Gastroesophageal sphincter (tissue), 4 donors: ENCODE results near the gene PLXNA2. TPM values are rescaled to one million over a fixed set of nuclear protein-coding genes. Genes with fewer than 3 reads are reported as not detected.

Source experiments
- ATAC-seq: fragments of 150-250 bp; one replicate; pipeline ENCODE4 v1.9.1; 2016; ENCODE audit warnings: mild to moderate bottlenecking, moderate library complexity
- H3K27ac ChIP-seq, 4 donors: fragments of 200-600 bp; sonication (generic) in 3 of 4; 1 replicate in 3 of 4; 2 replicates in 1 of 4; pipeline ENCODE4 v1.5.1; 2016 to 2019
- H3K27me3 ChIP-seq: fragments of 200-600 bp; sonication (generic); one replicate; pipeline ENCODE4 v1.5.1; 2019
- H3K36me3 ChIP-seq, 2 donors: fragments of 200-600 bp; sonication (generic); one replicate each; pipeline ENCODE4 v1.5.1; 2019; ENCODE audit warnings: control low read depth in 1 of 2
- H3K4me1 ChIP-seq, 3 donors: fragments of 200-600 bp; sonication (generic); 1 replicate in 2 of 3; 2 replicates in 1 of 3; pipeline ENCODE4 v1.5.1; 2016 to 2019; ENCODE audit warnings: control low read depth in 2 of 3
- H3K4me3 ChIP-seq, 2 donors: fragments of 200-600 bp; sonication (generic); one replicate each; pipeline ENCODE4 v1.5.1; 2019; ENCODE audit warnings: mild to moderate bottlenecking in 1 of 2, moderate library complexity in 1 of 2
- H3K9me3 ChIP-seq, 3 donors: fragments of 200-600 bp; sonication (generic); one replicate each; pipeline ENCODE4 v1.5.1; 2017 to 2019; ENCODE audit warnings: control low read depth in 2 of 3
- CTCF ChIP-seq, 4 experiments: fragments of 200-600 bp in 2 of 4; fragments of 450-650 bp in 2 of 4; sonication (generic) in 1 of 4; IDR thresholded peaks; one replicate each; pipeline ENCODE4 v1.5.1; 2017 to 2019; ENCODE audit warnings: antibody characterized with exemption in 4 of 4, mild to moderate bottlenecking in 2 of 4, moderate library complexity in 2 of 4
- EP300 ChIP-seq: sonication (generic); formaldehyde crosslinking; IDR thresholded peaks from one replicate; pipeline ENCODE4 v1.6.1; 2017; ENCODE audit warnings: antibody characterized with exemption, mild to moderate bottlenecking
- POLR2A ChIP-seq, 2 donors: fragments of 450-650 bp; IDR thresholded peaks; one replicate each; pipeline ENCODE4 v1.6.1; 2017; ENCODE audit warnings: antibody characterized with exemption in 2 of 2, mild to moderate bottlenecking in 2 of 2, moderate library complexity in 1 of 2
- POLR2AphosphoS5 ChIP-seq: sonication (generic); formaldehyde crosslinking; IDR thresholded peaks from one replicate; pipeline ENCODE4 v1.6.1; 2017; ENCODE audit warnings: antibody characterized with exemption
- WGBS, 2 donors: methylation state at CpG; one replicate each; pipeline ENCODE4 v1.1.5; 2018; ENCODE audit warnings: low coverage in 1 of 2; 5-methylcytosine and 5-hydroxymethylcytosine counted together
- total RNA-seq, 4 donors: library from RNA; depleted of rRNA; stranded (reverse); fragments of >200 nt; gene quantifications; one replicate each; pipeline ENCODE4 v1.1.0, GENCODE V29; 2016

PLXNA2 gene
- total RNA-seq, 4 donors from 2014 or later: 12.5 to 38.3 (median 32.0) TPM

- no peak for TF ChIP-seq EP300
- TF ChIP-seq POLR2AphosphoS5: no peak
- TF ChIP-seq CTCF (IDR thresholded peaks at IDR 0.05): no peak
- TF ChIP-seq POLR2A (IDR thresholded peaks at IDR 0.05): no peak
- Histone ChIP-seq H3K27ac (no peak overlapping the region), H3K36me3 (no peaks in the 10 kb centered on the region), H3K4me3 (no peak overlapping the region), H3K9me3 (no peaks in the 10 kb centered on the region), H3K4me1 (peaks cover 0 to 26% (median 0%) of the 10 kb centered on the region in 3 donors), H3K27me3 (no peaks in the 10 kb centered on the region)
- WGBS, 2 donors: 38 to 90% methylated on average over 1 to 3 of the region's 3 CpGs
- ATAC-seq: no peak
These were observed 122.3 kb downstream of the PLXNA2 start for GRCh38 chr1:208121813-208122364.

- Histone ChIP-seq H3K27ac (no peak overlapping the region), H3K9me3 (no peaks in the 10 kb centered on the region), H3K27me3 (no peaks in the 10 kb centered on the region), H3K36me3 (no peaks in the 10 kb centered on the region), H3K4me3 (no peak overlapping the region), H3K4me1 (peaks cover 0 to 38% (median 0%) of the 10 kb centered on the region in 3 donors)
- no peak for TF ChIP-seq EP300
- no peak for TF ChIP-seq CTCF (IDR thresholded peaks at IDR 0.05)
- no peak for TF ChIP-seq POLR2A (IDR thresholded peaks at IDR 0.05)
- no peak for TF ChIP-seq POLR2AphosphoS5
- no peak for ATAC-seq
- WGBS, 2 donors: 71% methylated on average over 2 of the region's 2 CpGs; no CpG with 5 or more reads in 1 of the 2 donors
These were observed 123.8 kb downstream of the PLXNA2 start for GRCh38 chr1:208120431-208120790.

- peaks cover 0 to 38% (median 0%) of the 10 kb centered on the region in 3 donors for H3K4me1 ChIP-seq
- no peaks in the 10 kb centered on the region for H3K9me3 ChIP-seq
- WGBS, 2 donors: 95% methylated on average over 5 to 8 of the region's 12 CpGs
- H3K36me3 ChIP-seq: peaks cover 0 to 5% of the 10 kb centered on the region in 2 donors
- H3K27me3 ChIP-seq: no peaks in the 10 kb centered on the region
- H3K4me3 ChIP-seq: no peak overlapping the region
- no peak for ATAC-seq
- no peak for TF ChIP-seq POLR2A (IDR thresholded peaks at IDR 0.05)
- no peak for TF ChIP-seq EP300
- TF ChIP-seq CTCF (IDR thresholded peaks at IDR 0.05): no peak
- no peak for TF ChIP-seq POLR2AphosphoS5
- no peak overlapping the region for H3K27ac ChIP-seq
These were observed 125.2 kb downstream of the PLXNA2 start for GRCh38 chr1:208118841-208119606.

- no peak overlapping the region for H3K27ac ChIP-seq
- TF ChIP-seq POLR2A (IDR thresholded peaks at IDR 0.05) (no peak), EP300 (no peak), POLR2AphosphoS5 (no peak), CTCF (IDR thresholded peaks at IDR 0.05) (no peak)
- no peak for ATAC-seq
- H3K9me3 ChIP-seq: no peaks in the 10 kb centered on the region
- WGBS, 2 donors: 58 to 62% methylated on average over 2 to 4 of the region's 5 CpGs
- no peaks in the 10 kb centered on the region for H3K27me3 ChIP-seq
- peaks cover 0 to 38% (median 0%) of the 10 kb centered on the region in 3 donors for H3K4me1 ChIP-seq
- no peak overlapping the region for H3K4me3 ChIP-seq
- H3K36me3 ChIP-seq: peaks cover 0 to 5% of the 10 kb centered on the region in 2 donors
These were observed 125.9 kb downstream of the PLXNA2 start for GRCh38 chr1:208118306-208118705.

- 51 to 92% methylated on average over 2 to 4 of the region's 4 CpGs for WGBS, 2 donors
- no peak for ATAC-seq
These were observed 126.4 kb downstream of the PLXNA2 start for GRCh38 chr1:208117826-208118225.

More at GRCh38 chr1:208117826-208118225, 126.4 kb downstream of the PLXNA2 start:
- Histone ChIP-seq H3K27ac (no peak overlapping the region), H3K27me3 (no peaks in the 10 kb centered on the region), H3K36me3 (peaks cover 0 to 5% of the 10 kb centered on the region in 2 donors), H3K4me3 (no peak overlapping the region), H3K4me1 (peaks cover 0 to 38% (median 0%) of the 10 kb centered on the region in 3 donors), H3K9me3 (no peaks in the 10 kb centered on the region)
- no peak for TF ChIP-seq POLR2A (IDR thresholded peaks at IDR 0.05)
- no peak for TF ChIP-seq EP300
- no peak for TF ChIP-seq POLR2AphosphoS5
- no peak for TF ChIP-seq CTCF (IDR thresholded peaks at IDR 0.05)
